Central memory CD8-positive, alpha-beta T cell (primary cell): ENCODE measurements around the gene LRRN2.

Experiments used
- ATAC-seq: fragments of 150-1000 bp; cut with Tn5 transposase; replicated peaks from 2 replicates; pipeline ENCODE4 v1.10.0; 2022; ENCODE audit warnings: mild to moderate bottlenecking, moderate FRiP score, moderate number of reproducible peaks; ENCODE audit not compliant: poor library complexity, severe bottlenecking; ENCODE audit errors: extremely low read depth
- DNase-seq, 2 donors: peaks; one replicate each; pipeline ENCODE4 v3.0.0; 2021; ENCODE audit warnings: low spot score in 2 of 2
- H3K27ac Mint-ChIP-seq: one replicate; pipeline ENCODE4 v1.8.0; 2022; ENCODE audit warnings: low read depth, mild to moderate bottlenecking, moderate library complexity, mixed read lengths
- H3K27me3 Mint-ChIP-seq: one replicate; pipeline ENCODE4 v1.8.0; 2022; ENCODE audit warnings: mixed read lengths
- H3K36me3 Mint-ChIP-seq: one replicate; pipeline ENCODE4 v1.8.0; 2022; ENCODE audit warnings: mild to moderate bottlenecking, moderate library complexity, mixed read lengths; ENCODE audit not compliant: insufficient read depth
- H3K4me1 Mint-ChIP-seq: one replicate; pipeline ENCODE4 v1.8.0; 2022; ENCODE audit warnings: mixed read lengths
- H3K4me3 Mint-ChIP-seq: one replicate; pipeline ENCODE4 v1.8.0; 2022; ENCODE audit warnings: mild to moderate bottlenecking, moderate library complexity, mixed read lengths
- H3K9me3 Mint-ChIP-seq: one replicate; pipeline ENCODE4 v1.8.0; 2022; ENCODE audit warnings: mixed read lengths

The LRRN2 gene

GRCh38 chr1:204725821-204726448, 40.4 kb upstream of the LRRN2 start:
- H3K36me3 Mint-ChIP-seq, result no peaks in the 10 kb centered on the region
- no peak overlapping the region for H3K27ac Mint-ChIP-seq
- H3K4me1 Mint-ChIP-seq, result no peaks in the 10 kb centered on the region
- ATAC-seq (no peak), DNase-seq (no peak)
- H3K27me3 Mint-ChIP-seq, result peaks cover 44% of the 10 kb centered on the region
- no peaks in the 10 kb centered on the region for H3K9me3 Mint-ChIP-seq
- H3K4me3 Mint-ChIP-seq, result no peak overlapping the region

- DNase-seq (no peak), ATAC-seq (no peak)
- H3K4me1 Mint-ChIP-seq, result no peaks in the 10 kb centered on the region
- peaks cover 17% of the 10 kb centered on the region for H3K27me3 Mint-ChIP-seq
- no peaks in the 10 kb centered on the region for H3K9me3 Mint-ChIP-seq
- no peak overlapping the region for H3K4me3 Mint-ChIP-seq
- no peak overlapping the region for H3K27ac Mint-ChIP-seq
- no peaks in the 10 kb centered on the region for H3K36me3 Mint-ChIP-seq
Observed at GRCh38 chr1:204723131-204723787, 37.7 kb upstream of the LRRN2 start.

DNA sequence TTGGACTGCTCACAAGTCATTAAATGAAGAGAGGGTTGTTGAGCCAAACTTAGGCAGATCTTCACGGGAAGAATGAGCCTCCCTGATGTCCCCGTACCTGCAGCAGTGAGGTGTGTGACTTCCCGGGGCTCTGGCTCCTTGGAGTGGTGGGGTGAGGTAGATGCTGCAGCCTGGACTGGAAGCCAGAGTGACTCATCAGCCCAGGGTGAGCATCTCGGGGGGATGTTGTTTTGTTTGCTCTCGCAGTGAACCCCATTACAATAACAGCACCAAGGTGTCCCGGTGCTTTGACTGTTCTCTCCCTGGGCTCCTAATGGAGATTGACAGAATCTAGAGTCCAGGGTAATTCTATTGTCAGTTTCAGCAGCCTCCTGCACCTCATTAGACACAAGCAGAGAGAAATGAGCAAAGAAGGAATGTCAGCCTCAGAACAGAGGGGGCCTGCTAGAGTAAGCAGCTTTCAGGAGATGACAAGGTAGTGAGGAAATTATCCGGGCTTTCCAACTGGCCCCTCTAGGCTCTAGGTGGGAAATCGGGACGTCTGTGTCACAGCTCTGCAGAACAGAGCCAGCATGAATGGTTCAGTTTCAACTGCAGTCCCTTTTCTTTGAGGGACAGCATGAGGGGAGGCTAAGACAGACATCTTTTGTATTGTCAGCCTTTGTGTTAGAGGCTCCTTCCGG, 36.0 kb upstream of the LRRN2 start:
- H3K4me1 Mint-ChIP-seq, result no peaks in the 10 kb centered on the region
- no peak for DNase-seq
- peaks cover 9% of the 10 kb centered on the region for H3K27me3 Mint-ChIP-seq
- no peaks in the 10 kb centered on the region for H3K36me3 Mint-ChIP-seq
- H3K9me3 Mint-ChIP-seq, result no peaks in the 10 kb centered on the region
- no peak for ATAC-seq
- H3K27ac Mint-ChIP-seq, result no peak overlapping the region
- H3K4me3 Mint-ChIP-seq, result no peak overlapping the region

DNA sequence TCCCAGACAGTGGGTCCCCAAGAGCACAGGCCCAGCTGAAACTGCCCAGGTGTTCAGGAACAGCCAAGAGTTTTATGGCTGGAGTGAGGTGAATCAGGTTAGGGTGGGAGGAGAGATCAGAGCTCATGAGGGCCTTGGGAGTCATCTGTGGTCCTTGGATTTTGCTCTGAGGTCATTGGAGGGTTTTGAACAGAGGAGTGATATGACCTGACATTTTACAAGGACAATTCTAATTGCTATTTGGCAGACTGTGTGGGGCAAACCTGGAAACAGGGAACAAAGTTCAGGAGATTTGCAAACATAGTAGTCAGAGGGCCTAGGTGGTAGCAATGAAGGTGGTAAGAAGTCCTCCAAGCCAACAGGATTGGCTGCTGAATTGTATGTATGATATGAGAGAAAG, 31.1 kb upstream of the LRRN2 start:
- Mint-ChIP-seq H3K4me3 (no peak overlapping the region), H3K27ac (peak overlapping the region; percentile 39), H3K9me3 (no peaks in the 10 kb centered on the region), H3K4me1 (no peaks in the 10 kb centered on the region), H3K27me3 (peaks cover 41% of the 10 kb centered on the region), H3K36me3 (no peaks in the 10 kb centered on the region)
- ATAC-seq, result no peak
- no peak for DNase-seq

DNA sequence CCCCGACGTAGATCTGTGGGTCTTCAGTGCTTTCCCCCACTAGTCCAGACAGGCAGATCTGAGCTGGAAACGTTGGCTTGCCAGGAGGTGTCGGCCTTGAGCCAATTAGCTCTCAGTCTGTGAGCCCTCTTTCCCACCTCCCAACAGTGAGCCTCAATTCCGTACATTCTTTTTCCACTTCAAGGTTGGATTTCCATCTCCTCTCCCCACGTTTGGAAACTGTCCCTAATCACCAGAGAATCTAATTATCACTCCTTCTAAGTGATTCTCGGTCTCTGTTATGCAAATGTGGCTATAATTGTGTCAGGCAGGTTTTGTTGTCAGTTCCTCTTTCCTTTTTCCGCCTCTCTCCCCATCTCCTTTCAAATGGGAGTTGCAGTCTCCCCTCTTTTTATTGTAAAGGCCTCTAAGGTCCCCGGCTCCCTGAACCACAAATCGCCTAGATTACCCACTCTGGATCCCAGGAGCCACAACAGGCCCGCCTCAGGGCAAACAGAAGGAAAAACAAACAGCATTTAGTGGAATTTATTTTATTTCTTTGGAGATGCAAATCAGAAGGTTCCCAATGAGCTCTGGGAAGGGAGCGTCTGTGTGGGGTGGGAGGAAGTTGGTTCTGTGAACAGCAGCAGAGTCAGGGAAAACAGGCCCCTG, 29.4 kb upstream of the LRRN2 start:
- Mint-ChIP-seq H3K27me3 (peaks cover 57% of the 10 kb centered on the region), H3K9me3 (no peaks in the 10 kb centered on the region), H3K4me1 (no peaks in the 10 kb centered on the region), H3K36me3 (no peaks in the 10 kb centered on the region), H3K27ac (no peak overlapping the region), H3K4me3 (no peak overlapping the region)
- no peak for ATAC-seq
- DNase-seq, result no peak

- Mint-ChIP-seq H3K9me3 (no peaks in the 10 kb centered on the region), H3K4me1 (no peaks in the 10 kb centered on the region), H3K4me3 (no peak overlapping the region), H3K27ac (no peak overlapping the region), H3K36me3 (no peaks in the 10 kb centered on the region), H3K27me3 (peaks cover 64% of the 10 kb centered on the region)
- DNase-seq, result no peak
- ATAC-seq, result no peak
Observed at GRCh38 chr1:204714194-204714860, 28.8 kb upstream of the LRRN2 start.

DNA sequence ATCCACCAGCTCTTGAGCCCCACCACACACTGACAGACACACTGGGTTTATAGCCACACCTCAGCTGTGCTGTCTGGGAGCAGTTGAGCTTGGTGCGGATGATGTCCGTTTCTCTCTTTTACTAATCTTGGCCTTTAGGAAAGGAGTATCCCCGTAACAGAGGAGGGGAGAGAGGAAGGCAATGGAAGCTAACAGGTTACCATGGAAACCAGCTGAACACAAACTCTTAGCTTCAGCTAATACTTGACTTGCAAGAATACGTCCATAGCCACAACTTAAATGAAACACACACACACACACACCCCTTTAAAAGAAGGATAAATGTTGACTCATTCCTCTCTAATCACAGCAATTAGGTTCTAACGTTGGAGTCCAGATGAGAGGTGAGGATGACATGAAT, 28.0 kb upstream of the LRRN2 start:
- H3K27me3 Mint-ChIP-seq, result peaks cover 72% of the 10 kb centered on the region
- no peak for ATAC-seq
- no peak for DNase-seq
- no peaks in the 10 kb centered on the region for H3K9me3 Mint-ChIP-seq
- no peaks in the 10 kb centered on the region for H3K4me1 Mint-ChIP-seq
- H3K4me3 Mint-ChIP-seq, result no peak overlapping the region
- no peaks in the 10 kb centered on the region for H3K36me3 Mint-ChIP-seq
- no peak overlapping the region for H3K27ac Mint-ChIP-seq

DNA sequence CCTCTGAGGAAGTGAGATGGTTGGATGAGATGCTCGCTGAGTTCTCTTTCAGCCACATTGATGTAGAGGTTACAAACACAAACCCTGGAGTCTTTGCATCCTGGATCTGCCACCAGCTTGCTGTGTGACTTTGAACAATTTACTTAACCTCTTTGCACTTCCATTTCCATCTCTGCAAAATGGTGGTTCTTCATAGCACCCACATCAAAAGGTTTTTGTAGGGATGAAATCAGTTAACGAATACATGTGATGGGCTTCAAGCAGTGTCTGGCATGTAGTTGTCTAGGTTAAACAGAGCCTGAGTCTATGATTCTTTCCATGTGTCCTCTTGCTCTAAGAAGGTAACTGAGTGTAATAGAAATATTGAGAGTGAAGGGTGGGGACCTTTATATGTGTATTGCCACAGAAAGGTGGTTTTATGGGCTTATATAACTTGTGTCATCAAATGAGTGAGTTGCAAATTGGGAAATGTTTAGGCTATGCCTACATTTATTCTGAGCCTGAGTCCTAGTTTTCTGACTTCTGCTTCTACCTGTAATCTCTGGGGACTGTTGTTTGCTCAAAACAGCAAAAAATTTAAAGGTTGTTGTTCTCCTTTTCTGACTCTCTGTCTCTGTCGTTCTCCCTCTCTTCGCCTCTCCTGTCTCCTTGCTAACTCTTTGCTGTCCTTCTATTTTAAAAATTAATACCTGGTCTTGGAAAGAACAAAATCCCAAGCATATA, 27.3 kb upstream of the LRRN2 start:
- Mint-ChIP-seq H3K27ac (no peak overlapping the region), H3K36me3 (no peaks in the 10 kb centered on the region), H3K4me1 (no peaks in the 10 kb centered on the region), H3K4me3 (no peak overlapping the region), H3K27me3 (peaks cover 79% of the 10 kb centered on the region), H3K9me3 (no peaks in the 10 kb centered on the region)
- DNase-seq (no peak), ATAC-seq (no peak)

- no peak overlapping the region for H3K4me3 Mint-ChIP-seq
- H3K9me3 Mint-ChIP-seq, result no peaks in the 10 kb centered on the region
- H3K4me1 Mint-ChIP-seq, result no peaks in the 10 kb centered on the region
- peaks cover 86% of the 10 kb centered on the region for H3K27me3 Mint-ChIP-seq
- H3K36me3 Mint-ChIP-seq, result no peaks in the 10 kb centered on the region
- no peak overlapping the region for H3K27ac Mint-ChIP-seq
- no peak for DNase-seq
- ATAC-seq, result no peak
Observed at GRCh38 chr1:204711947-204712701, 26.6 kb upstream of the LRRN2 start.

DNA sequence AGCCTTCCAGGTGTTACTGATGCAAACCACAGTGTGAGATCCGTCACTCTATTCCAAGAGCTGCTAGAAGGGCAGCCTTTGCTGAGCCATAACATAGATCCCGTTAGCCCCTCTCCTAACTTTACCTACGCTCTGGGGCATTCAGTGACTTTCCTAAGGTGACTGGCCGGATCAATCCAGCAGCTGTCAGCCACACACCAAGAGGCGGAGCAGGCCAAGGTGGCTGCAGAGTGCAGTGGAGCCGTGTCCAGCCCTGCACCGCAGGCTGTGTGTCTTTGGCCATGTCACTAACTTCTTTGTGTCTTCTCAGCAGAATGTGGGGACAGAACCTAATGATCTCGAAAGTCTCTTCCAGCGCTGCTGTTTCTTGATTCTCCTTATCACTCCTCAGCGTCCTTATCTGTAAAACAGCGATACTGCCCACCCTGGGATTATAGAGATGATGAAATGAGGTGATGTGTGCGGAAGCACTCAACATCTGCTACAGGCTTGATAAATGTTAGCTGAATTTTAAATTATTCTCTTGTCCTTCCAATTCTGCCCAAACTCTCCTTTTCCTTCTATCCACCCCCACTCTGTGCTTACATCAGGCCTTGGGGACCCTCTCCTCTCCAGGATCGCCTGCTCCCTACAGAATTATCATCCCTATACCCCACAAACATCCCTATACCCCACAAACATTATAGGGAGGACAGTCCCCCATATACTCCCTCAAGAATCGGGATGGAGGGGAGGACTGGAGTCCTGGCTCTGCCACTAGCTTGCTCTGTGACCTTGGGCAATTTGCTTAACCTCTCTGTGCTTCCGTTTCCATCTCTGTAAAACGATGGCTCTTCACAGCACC, 25.8 kb upstream of the LRRN2 start:
- Mint-ChIP-seq H3K4me1 (peaks cover 4% of the 10 kb centered on the region), H3K27ac (peak overlapping the region; percentile 42), H3K27me3 (peaks cover 94% of the 10 kb centered on the region), H3K4me3 (no peak overlapping the region), H3K36me3 (no peaks in the 10 kb centered on the region), H3K9me3 (no peaks in the 10 kb centered on the region)
- ATAC-seq, result no peak
- DNase-seq, result no peak
